Vagina (tissue), 2 donors: ENCODE measurements around the gene OR6F1.

Experiments
- CTCF ChIP-seq, 3 experiments: fragments of 450-650 bp in 2 of 3; fragments of 200-600 bp in 1 of 3; sonication (generic) in 1 of 3; IDR thresholded peaks; one replicate each; pipeline ENCODE4 v1.5.1; 2017 to 2019; ENCODE audit warnings: antibody characterized with exemption in 3 of 3, mild to moderate bottlenecking in 2 of 3, moderate library complexity in 2 of 3
- POLR2A ChIP-seq, 2 donors: fragments of 450-650 bp; IDR thresholded peaks; one replicate each; pipeline ENCODE4 v1.6.1; 2017; ENCODE audit warnings: antibody characterized with exemption in 2 of 2, mild to moderate bottlenecking in 2 of 2, moderate library complexity in 2 of 2

DNA sequence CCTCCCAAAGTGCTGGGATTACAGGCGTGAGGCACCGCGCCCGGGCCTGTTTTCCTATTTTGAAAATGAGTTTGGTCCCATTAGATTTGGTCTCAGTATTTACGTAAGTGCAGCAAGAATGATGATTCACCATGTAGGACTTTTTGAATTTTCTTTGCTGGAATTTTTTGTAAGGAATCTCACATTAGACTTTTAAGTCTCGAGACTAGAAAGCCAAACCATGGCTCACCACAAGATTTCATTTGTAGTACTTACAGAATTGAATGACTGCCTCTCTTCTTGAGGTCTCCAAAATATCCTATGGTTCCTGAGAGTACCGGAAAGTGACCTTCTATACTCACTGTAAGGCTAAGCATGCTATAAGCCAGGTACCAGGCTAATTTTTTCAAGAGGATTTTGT lies 31.2 kb upstream of the OR6F1 start:
- TF ChIP-seq CTCF (IDR thresholded peaks at IDR 0.05) (no peak), POLR2A (IDR thresholded peaks at IDR 0.05) (no peak)
